NOMO-1 (cell line): ENCODE measurements around the gene SORCS3.

Source experiments
- DNase-seq, 2 experiments: peaks; one replicate each; lab custom pipeline; 2025; ENCODE audit not compliant: unreplicated experiment in 2 of 2; lab: John Stamatoyannopoulos, UW

Gene SORCS3

DNA sequence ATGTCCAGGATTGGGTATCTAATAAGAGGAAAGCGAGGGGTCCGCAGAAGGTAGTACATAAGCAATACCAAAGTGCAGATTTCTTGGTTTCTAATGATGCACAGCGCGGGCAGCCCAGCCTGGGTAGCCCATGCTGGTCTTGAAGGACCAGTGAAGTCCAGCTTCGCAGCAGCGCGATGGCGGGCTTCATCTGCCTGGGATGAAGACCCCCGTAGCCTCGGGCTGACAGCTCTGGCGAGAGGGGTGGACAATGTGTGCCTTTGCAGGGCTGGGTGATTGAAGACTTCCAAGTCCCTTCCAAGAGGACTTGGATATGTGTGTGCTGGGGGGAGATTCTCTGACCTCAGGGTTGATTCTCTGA lies 2.2 kb downstream of the SORCS3 start:
- DNase-seq: no peak

GRCh38 chr10:104646146-104646545 lies 5.1 kb downstream of the SORCS3 start:
- DNase-seq: no peak

DNA sequence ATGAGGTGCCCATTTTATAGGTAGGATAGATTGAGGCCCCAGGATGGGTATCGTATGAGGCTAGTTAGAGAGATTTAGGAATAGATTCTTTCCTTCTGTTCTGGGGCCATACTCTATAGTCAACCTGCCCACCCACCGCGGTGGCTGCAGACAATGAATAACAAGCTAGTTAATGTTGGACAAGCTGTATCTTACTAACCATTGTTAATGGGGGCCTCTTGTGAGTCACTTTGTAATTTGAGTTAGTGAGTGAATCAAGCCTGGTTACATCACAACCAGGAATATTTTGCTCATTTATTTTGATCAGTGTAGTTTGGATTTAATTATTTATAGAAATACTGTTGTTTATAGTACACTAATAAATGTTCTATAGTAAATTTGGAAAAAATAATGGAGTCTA lies 7.3 kb downstream of the SORCS3 start:
- no peak for DNase-seq

DNA sequence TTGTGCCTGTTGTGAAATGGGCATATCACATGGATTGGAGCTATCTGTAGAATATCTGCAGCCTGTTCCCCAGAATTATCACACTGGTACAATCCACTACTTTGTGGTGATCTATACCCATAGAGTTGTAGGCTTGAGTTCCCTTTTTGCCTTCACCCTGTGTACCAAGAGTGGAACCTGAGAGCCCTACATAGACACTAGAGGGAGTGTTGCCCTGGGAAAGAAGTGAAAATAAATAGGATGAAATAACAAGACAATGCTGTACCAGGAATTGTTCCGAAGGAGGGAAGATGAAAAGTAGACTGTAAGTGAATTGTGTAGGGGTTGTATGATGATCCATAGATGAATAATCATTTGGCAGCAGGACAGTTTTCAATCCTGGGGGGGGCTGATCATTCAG lies 9.0 kb downstream of the SORCS3 start:
- no peak for DNase-seq

- DNase-seq: no peak
Observed at GRCh38 chr10:104650635-104651331, 9.7 kb downstream of the SORCS3 start.

GRCh38 chr10:104657036-104657435 lies 15.9 kb downstream of the SORCS3 start:
- no peak for DNase-seq

DNA sequence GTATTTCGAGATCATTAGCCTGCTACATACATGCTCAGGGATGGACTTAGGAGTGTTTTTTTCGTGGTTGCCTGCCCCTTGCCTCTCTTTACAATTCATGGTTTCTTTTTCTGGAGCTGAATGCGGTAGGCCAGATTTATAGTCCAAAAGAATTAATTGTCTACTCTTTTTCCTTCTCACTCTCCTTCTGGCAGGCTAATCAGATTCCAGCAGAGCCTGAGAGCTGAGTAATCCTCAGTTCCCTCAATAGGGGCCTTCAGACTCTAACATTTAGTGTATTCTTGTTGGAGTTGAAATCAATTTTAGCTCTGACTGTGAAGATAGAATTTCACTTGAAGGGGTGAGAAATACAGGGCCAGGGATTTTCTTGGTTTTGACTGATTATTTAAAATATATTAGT lies 16.4 kb downstream of the SORCS3 start:
- DNase-seq: no peak

- no peak for DNase-seq
Observed at GRCh38 chr10:104658067-104658466, 17.0 kb downstream of the SORCS3 start.

DNA sequence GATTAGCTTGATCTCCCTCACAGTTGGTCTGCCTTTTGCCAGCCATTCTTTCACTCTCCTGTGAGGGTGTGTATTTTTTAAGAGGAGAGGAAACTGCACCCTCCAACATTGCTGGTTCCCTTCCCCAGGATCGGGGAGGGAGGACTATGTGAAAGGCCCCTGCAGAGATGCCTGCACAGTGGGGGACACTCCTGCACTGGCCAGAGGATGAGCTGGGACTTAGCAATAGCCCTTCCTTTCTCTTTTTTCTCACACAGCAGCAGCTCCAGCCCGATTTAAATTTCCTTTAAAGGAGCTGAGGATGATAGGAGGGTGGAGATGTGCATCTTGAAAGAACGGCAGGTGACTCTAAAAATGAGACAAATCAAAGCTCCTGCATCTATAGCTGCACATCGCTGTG lies 18.7 kb downstream of the SORCS3 start:
- DNase-seq: no peak

DNA sequence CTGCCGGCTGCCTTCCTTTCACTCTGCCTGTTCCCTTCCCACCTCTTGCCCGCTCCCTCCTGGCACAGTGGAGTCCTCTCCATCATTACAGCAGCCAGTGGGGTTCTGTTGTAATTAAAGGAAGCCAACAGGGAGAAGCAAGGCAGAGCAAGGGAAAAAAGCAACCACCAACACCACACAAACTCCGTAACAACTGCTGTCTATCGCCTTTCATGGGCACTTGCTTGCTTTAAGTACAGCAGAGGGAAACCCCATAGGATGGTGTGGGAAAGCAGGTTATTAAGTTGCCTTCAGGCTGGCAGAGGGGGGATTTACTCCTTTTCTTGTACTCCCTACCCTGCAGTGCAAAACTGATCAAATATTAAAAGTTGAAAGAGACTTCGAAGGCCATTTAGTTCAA lies 22.0 kb downstream of the SORCS3 start:
- no peak for DNase-seq

DNA sequence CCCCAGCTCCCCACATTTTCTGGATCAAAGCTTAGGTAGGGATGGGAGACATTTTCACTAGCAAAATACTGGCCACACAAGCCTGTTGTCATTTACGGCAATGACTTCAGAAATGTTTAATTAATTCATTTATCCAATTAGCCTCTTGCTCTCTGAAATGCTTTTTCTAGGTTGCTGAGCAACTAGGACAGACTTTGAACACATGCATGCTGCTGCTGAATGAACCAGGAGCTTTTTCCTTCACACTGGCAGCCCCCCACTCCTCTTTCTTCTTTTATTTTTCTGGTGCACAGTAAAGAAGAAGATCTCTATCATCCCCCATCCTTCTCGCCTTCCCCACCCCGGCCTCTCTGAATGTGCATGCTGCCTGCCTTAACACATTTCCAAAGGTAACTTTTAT lies 22.5 kb downstream of the SORCS3 start:
- DNase-seq: no peak

DNA sequence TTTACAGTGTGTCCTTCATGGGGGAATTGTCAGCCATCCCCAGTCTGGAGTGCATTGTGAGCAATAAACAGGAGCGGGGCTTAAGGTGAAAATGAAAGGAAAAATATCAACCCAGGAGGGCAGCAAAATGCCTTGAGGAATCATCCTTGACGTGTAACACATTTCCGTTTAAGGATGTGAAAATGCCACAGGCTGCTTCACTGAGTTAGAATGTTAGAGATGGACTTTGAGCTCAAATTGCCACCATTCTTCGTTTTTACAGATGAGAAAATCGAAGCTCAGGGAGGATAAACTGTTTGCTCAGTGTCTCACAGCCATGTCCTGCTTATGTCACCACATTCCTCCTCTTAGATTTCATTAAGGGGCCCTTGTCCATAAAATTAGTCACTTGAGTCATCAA lies 23.1 kb downstream of the SORCS3 start:
- DNase-seq: no peak

GRCh38 chr10:104665174-104665573 lies 24.1 kb downstream of the SORCS3 start:
- DNase-seq: no peak

GRCh38 chr10:104666106-104666505 lies 25.0 kb downstream of the SORCS3 start:
- no peak for DNase-seq

GRCh38 chr10:104676874-104677273 lies 35.8 kb downstream of the SORCS3 start:
- no peak for DNase-seq

DNA sequence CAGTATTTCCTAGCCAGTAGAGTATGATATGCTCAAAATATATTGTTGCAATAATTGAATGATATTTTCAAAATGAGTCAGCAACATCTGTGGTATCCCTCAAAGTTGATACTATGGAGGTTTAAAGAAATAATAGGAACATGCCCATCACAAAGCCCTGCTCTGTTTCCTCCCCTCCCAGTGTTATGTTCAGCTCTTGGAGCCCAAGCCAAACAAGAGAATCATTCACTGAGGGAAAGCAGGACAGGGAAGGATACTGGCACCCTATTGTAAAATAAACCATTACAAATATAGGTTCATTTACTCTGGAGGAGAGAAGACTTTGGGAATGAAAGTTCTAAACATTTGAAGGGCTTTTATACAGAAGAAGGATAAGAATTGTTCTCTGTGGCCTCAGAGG lies 37.6 kb downstream of the SORCS3 start:
- DNase-seq: no peak

DNA sequence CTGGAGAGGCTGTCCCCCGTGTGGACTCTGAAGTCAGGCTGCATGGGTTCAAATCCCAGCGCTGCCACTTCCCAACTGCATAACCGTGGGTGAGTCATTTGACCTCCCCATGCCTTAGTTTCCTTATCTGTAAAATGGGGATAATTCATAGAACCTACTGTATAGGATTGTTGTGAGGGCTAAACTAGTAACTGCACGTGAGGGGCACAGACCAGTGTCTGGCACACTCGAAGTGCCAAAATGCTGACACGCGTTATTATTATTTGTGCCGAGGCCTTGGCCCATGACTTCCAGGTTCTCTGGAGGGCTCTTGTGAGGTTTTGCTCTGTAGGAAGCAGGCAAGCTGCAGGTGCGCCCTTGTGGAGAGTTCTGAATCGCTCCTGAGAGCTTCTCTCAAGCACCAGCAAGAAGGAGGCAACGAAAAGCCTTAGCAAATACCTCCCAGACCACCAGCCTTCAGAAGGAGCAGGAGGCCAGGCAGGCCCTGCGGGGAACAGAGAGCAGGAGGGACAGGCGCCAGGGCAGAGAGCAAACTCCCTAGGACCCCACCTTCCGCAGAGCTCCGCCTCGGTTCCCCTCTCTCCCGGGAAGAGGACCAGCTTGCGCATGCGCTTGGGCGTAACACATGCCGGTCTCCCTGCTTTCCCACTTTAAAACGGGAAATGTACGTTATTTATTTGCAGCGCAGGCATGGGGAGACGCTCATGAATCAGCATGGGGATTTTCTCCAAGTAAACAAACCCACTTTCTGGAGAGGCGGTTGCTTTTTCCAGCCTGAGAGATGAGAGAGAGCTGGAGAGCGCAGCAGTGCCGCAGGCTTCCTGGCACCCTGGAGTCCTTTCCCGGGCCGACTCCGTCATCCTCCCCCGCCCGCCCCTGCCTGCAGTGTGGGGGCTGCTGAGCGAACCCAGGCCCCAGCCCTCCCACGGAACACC lies 39.6 kb downstream of the SORCS3 start:
- DNase-seq: no peak

- DNase-seq: no peak
Observed at GRCh38 chr10:104681485-104681884, 40.4 kb downstream of the SORCS3 start.

- no peak for DNase-seq
Observed at GRCh38 chr10:104683567-104683966, 42.5 kb downstream of the SORCS3 start.

DNA sequence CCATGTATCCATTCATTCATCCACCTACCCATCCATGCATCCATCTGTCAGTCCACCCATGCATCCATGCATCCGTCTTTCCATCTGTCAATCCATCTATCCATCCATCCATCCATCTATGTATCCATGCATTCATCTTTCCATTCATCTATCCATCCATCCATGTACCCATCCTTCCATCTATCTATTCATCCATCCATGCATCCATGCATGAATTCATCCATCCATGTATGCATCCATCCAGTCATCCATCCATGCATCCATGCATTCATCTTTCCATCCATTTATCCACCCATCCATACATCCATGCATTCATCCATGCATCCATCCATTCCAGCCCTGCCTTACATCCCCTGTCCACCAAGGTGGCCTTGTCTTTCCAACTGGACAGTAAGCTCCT lies 45.7 kb downstream of the SORCS3 start:
- DNase-seq: no peak

DNA sequence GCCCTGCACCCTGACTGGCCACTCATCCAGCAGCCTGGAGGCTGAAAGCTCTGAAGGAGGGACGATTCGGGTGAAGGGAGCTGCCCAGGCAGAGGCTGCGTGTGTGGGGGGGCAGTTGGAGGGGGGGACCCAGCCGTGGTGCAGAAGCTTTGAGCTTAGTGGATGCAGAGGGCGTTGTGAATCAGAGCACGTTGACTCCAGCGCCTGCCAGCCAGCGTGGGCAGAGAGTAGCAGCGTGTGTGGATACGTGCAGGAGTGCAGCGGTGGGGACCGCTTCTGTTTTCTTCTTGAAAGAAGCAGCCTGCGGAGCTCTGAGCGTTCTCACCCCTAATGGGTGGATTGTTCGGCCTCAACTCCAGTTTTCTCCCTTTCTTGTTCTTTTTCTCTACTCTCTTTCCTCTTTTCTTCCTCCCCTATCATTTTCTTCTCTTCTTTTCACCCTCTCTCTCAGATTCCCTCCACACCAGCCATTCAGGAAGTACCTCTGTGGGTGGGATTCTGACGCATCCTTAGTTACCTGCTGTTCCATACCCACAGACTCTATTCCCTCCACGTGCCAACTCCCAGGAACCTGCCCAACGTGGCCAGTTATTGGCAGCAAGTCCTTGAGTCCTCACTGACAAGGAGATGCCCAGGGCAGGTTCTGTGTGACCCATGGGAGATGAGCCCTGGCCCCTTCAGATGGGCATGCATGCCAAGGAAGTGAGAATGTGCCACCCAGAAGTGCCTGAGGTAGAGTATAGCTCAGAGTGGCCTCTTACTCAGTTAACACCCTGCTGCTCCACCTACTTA lies 47.4 kb downstream of the SORCS3 start:
- DNase-seq: no peak
